ENCODE results near the gene ALDOA.
A peak's percentile ranks its signal among the peaks of the same experiment; 100 is the strongest.
"Not testable (repeated sequence)": the region's sequence is repeated elsewhere in the genome, so short reads cannot be mapped to it uniquely, and the experiment has no call there.

Gene ALDOA

DNA sequence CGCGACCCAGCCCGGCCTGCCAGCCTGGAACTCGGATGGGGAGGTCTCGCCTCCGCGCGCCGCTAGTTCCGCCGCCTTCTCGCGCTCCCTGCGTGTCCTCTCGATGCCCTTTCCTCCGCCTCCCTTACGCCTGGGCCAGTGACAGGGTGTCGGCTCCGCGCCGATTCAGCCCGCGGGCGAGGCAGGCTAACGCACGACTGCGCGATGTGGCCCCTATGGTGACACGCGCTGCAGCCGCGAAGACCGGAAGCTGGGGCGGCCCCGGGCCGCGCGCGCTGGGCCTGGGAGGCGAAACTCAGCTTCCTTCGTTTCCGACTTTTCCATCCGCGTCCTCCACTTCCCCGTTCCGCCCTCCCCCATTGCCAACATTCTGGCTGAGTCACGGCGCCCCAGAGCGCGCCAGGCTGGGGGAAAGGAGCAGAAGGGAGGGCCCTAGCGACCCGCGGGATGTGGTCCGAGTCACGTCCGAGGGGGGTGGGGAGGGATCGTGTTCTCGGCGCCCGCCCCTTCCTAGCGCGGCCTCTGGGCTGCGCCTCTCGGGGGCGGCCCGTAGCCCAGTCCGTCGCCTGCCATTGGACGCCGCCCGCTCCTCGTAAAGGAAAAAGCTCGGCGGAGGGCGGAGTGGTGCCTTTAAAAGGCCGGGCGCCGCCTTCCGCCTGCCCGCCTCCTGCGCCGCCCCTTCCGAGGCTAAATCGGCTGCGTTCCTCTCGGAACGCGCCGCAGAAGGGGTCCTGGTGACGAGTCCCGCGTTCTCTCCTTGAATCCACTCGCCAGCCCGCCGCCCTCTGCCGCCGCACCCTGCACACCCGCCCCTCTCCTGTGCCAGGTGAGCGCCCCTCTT is at the start of gene ALDOA:
TSS of gene ALDOA (plus strand) at position 659 of the 841 bp plus-strand sequence. CDS start 1,138 bp downstream, outside the sequence.
- DNase-seq: peak; percentile 95

DNA sequence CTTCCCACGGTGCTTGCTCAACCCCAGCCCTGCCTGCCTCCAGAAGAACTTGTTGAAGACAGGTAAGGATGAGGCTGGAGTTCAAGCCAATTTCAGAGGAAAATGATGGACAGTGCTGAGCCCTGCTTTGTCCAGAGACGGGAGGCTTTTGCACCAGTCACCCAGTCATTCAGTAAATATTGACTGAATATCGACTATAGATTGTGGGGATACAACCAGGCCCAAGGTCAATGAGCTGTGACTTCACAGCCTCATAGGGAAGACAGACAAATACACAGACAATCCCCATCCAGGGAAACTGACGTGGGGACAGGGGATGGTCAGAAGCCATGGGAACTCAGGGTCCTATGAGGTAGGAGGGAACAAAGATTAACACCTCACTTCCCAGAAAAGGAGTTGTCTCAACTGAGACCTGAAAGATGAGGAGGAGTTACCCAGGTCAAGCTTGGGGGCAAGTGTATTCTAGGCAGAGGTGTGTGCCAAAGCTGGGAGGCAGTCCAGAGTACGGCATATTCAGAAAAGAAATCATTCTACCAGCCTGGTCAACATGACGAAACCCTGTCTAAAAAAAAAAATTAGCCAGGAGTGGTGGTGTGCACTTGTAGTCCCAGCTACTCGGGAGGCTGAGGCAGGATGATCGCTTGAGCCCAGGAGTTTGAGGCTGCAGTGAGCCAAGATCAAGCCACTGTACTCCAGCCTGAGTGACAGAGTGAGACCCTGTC is 48.8 kb upstream of the ALDOA start:
- DNase-seq: no peak

DNA sequence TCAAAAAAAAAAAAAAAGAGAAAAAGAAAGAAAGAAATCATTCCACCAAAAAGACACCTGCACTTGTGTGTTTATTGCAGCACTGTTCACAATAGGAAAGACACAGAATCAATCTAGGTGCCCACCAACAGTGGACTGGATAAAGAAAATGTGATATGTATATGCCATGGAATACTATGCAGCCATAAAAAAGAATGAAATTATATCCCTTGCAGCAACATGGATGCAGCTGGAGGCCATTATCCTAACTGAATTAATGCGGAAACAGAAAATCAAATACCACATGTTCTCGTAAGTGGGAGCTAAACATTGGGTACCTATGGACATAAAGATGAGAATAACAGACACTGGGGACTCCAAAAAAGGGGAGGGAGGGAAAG is 48.3 kb upstream of the ALDOA start:
- DNase-seq: no peak

DNA sequence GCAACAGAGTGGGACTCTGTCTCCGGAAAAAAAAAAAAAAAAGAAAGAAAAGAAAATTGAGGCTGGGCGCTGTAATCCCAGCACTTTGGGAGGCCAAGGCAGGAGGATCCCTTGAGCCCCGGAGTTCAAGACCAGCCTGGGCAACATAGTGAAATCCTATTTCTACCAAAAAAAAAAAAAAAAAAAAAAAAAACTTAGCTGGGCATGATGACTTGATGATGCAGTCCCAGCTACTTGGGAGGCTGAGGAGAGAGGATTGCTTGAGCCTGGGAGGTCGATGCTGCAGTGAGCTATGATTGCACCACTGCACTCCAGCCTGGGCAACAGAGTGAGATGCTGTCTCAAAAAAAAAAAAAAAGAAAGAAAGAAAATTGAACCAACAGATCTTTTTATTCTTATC is 47.6 kb upstream of the ALDOA start:
- not testable (repeated sequence) for DNase-seq

DNA sequence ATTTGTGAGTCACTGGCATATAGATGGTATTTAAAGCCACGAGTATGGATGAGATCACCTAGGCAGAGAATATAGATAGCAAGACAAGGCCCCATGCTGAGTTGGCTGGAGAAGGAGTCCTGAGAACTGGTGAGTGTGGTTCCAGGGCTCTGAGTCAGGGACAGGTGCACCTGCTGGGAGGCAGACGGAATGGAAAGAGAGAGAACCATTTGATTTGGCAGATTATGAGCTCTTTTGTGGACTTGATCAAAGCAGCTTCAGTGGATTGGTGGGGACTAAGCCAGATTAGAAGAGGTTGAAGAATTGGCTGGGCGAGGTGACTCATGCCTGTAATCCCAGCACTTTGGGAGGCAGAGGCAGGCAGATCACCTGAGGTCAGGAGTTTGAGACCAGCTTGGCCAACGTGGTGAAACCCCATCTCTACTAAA is 46.8 kb upstream of the ALDOA start:
- no peak for DNase-seq

DNA sequence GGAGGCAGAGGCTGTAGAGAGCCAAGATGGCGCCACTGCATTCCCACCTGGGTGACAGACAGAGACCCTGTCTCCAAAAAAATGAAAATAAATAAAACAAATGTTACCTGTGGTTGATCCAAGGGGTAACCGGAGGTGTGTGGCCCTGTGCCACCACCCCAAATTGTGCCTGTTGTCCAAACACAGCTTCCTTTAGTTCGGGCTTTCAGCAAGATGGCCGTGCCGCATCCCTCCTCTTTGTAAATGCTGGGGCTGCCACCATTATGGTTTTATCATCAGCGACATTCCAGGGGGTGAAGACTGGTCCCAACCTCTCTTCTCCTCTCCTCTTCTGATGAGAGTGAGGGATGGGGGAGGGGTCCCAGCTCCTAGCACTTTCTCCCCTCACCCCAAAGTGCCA is 42.7 kb upstream of the ALDOA start, which contains the start of gene C16orf92:
TSS of gene C16orf92 (plus strand) at position 312 of the 400 bp plus-strand sequence. CDS start 143 bp downstream, outside the sequence.
- DNase-seq: no peak

DNA sequence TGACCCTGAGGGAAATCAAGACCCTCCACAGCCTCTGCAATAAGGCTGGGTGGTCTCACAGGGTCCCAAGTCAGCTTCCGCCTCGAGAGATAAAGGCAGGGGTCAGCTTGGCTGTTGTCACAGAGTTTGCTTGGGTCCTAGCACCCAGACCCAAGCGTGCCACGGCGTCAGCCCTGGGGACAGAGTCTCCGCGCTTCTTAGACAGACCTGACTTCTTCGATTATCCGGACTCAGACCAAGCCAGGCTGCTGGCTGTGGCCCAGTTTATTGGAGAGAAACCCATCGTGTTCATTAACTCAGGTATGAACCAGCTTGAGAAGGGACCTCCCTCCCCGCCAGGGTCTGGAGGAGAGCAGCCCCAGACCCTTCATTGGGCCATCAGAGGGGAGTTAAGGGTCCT is 42.0 kb upstream of the ALDOA start:
- DNase-seq: no peak

DNA sequence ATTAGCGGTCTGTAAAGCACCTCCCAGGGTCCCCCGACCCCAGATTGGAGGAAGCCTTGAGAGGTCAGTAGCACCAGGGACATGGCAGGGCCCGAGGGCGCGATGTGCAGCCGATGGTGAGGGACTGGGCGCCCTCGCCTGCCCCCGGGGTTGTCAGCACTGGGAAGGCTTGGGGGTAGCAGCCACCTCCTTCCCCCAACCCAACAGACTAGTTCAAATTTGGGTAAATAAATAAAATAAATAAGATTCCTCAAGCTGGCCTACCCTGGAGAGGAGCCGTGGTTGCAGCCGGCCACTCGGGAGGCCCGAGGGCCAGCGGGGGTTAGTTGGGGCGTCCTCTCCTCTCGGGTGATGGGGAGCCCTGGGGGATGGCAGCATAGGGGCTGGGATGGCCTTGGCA is 41.1 kb upstream of the ALDOA start:
- DNase-seq: no peak

DNA sequence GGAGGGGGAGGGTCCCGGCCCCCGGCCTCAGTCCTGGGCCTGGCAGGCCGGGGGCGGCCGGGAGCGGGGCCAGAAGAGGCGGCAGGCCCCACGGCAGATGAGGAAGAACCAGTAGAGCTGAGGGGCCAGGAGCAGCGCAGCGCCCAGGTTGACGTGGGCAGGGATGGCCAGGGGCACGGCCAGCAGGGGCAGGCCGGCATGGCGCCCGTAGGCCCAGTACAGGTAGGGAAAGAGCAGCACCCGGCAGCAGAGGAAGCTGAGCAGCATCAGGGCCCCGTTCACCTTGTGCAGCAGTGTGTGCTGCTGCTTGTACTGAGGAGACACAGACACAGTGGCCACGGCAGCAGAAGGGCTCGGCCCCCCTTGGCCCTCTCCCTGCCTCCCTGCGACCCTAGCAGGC is 40.4 kb upstream of the ALDOA start:
- DNase-seq: no peak

DNA sequence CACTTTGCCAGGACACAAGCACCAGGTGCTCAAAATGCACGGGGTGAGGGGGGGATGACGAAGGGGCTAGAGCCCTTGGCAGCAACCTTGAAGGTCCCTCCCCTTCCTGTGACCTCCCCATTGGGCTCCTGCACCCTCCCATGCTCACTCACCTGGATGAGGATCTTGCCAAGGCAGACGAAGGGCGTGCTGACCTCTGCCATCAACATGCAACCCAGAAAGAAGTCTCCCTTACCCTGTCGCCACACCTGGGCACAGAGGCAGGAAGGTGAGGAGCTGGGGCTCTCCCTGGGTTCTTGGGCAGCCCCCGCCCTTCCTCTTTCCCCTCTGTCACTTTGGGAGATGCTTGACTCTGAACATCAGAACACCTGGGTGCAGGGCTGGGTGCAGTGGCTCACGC is 40.0 kb upstream of the ALDOA start:
- DNase-seq: no peak

DNA sequence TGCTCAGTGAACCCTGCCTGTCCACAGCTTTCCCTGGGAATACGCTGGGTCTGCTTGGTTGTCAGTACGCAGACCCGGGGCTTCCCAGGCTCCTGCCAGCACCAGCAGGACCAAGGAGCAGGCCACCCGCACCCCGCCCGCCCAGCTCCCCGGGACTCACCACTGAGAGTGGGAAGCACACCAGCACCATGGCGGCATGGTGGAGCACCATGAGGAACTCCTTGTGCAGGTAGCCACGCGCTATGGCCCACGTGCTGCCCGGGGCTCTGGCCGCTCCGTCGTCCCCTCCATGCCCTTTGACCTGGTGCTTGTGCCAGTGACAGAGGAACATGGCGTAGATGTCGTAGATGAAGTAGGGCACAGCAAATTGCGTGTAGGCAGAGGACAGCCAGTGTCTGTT is 39.1 kb upstream of the ALDOA start:
- DNase-seq: no peak

DNA sequence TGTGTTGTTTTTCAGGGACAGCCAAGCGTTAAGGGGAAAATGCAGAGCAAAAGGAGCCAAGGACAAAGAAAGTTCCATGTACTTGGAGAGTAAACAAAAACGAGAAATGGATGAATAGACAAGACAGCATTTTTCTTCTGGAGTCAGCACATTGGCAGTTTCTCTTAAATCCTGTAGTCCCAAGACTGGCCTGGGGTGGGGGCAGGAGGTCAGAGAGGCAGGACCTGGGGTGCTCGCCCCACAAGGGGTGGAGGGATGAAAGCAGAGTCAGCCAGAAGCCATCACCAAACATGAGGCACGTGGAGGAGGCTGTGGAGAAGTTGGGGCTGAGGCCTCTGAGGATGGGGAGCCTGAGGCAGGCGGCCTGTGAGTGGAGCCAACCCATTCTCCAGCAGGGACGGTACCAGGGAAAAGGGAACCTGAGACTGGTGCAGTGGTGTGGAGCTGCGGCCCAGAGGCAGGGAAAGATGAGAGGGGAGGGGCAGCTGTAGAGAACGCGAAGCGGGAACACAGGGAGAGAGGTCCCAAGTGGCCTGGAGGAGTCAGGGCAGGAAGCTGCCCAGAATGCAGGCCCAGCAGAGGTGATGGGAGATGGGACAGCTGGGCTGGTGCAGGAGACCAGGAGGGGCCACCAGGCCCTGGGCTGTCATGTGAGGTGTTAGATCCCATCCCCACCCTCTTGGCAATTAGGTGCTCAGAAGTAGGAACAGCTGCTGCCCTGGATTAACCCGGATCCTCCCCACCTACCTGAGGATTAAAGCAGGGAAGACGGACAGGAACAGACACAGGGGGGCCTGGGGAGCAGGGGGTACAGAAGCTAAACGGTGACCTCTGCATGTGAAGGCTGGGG is 37.7 kb upstream of the ALDOA start:
- DNase-seq: no peak

DNA sequence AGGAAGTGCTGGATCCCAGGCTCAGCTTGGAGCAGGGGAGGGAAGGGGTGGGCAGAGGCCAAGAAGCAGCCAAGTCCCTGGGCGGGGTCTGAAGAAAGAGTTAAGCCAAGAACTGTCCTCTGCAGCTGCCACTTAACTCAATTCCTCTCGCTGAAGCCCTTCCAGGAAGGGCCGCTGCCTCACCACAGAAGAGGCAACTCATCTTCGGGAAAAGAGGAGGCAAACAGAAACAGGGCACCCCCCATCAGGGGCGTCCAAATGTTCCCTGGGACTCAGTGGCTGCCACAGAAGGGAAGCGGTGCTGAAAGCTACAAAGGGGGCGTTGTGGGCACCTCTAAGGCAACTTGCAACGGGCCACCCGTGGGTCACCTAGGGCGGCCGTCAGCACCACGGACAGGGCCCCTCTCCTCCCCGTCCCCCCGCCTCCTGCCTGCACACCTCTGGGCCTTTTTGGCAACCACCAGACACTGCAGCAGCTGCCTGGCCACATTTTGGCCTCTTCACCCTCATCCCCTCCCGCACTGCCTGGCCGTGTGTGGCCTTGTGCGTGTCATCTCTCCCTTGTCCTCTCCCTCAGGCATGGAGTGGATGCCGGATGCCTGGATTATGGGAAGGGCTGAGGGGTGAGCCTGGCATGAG is 37.0 kb upstream of the ALDOA start:
- DNase-seq: no peak

DNA sequence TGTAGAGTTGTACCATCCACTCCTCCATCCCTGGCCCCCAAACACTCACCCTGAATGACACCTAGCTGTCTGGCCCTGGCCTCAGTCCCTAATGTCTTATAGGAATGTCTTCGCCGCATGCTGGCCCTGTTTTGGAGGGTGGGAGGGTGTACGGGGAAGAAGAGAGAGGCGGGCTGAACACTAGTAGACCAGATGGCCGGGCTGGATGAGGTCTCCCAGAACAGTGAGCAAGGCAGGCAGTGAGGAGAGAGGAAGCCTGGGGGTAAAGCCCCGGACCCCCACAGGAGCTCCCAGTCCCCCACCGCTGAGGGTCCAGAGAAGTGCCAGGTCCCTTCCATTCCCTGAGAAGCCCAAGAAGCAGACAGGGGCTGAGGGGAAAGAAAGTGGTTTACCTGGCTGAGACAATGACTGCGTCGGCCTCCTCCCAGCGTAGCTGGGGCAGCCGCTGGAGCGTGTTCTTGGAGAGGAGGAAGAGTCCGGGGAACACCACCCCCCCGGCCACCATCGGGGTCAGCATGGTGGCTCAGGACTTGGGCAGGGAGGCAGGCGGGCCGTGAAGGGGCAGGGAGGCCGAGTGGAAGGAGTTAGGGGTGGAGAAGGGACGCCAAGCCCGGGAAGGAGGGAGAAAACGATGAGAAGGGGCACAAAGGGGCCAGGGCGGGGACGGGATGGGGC is 35.4 kb upstream of the ALDOA start:
- DNase-seq: no peak

DNA sequence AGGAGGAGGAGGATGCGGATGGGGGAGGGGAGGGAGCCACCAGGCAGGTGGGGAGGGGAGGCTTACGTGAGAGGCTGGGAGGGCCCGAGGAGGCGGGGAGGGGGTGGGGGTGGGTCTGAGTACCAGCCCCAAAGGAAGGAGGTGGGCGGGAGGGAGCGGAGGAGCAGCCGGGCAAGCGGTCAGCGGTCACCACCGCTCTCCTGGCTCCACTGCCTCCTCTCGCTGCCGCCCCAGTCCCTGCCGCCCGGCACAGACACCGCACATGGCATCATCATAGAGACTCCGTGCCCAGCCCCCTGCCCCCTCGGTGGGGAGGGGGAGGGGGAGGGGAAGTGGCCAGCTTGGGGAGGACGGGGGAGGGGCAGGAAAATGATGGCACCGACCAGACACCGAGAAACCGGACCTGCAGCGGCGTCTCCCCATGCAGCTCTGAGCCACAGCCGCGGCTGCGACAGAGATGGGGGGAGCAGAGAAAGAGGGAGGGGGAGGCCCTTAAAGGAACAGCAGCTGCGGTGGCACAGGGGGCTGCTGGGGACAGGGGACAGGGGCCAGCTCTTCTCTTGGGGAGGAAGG is 34.6 kb upstream of the ALDOA start, which contains the start of gene TLCD3B:
TSS of gene TLCD3B (minus strand) at position 431 of the 573 bp plus-strand sequence. CDS start 744 bp downstream, outside the sequence.
- DNase-seq: no peak

DNA sequence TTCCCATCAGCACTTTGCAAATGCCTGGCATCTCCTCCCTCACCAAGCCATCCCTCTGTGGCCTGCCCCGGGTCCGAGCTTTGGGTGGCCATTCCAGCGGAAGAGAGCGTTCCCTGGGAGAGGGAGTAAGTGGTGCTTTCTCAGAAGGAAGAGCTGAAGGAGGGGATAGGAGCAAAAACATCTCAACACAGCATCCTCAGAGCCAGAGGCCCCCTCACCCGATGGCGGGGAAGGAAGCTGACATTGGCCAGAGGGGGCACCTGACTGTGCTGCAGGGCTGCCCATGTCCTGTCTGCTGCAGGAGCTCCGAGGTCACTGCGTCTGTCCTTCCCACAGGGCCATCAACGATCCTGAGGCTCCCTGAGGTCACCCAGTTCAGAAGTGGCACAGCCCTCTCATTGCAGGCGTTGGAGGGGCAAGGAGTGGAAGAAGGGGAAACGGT is 34.1 kb upstream of the ALDOA start:
- no peak for DNase-seq

DNA sequence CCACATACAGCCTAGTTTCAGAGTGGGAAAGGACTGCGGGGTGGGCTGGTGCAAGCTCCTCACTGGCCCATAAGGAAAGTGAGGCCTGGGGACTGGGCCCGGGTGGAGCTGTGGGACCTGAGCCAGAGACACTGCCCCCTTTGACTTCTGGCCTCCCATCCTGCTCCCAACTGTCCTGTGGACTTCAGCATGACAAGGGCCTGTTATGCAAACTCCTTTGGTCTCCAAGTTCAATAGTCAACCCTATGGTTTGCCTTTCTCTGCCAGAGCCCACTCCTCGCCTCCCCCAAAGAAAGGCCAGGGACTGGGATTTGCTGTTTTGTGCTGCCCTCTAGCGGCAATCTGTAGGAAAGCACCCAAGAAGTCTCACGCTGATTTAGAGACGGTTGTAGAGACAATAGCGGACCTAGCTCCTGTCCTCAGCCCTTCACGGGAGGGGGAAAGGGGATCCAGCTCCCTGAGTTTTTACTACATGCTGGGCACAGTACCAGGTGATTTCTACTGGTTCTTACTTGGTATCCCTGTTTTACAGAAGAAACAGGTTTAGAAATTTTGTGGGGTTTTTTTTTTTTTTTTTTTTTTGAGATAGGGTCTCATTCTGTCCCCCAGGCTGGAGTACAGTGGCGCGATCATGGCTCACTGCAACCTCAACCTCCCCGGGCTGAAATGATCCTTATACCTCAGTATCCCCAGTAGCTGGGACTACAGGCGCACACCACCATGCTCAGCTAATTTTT is 33.3 kb upstream of the ALDOA start:
- DNase-seq: peak; percentile 51

DNA sequence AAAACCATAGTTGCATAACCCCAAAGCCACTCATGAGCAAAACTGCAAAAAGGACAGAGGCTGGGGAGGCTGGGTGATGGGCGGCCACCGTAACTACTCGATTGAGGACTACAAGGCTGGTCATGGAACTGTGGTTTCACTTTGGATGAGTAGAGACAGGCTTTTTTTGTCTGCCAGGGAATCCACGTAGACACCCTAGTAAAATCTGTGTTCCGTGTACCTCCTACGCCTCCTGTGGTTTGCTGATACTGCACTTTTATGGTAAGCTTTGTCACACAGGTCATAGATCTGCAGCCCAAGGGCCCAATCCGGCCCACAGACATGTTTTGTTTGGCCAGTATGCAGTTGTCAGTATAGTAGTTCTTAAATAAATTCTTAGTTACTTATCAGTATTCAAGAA is 32.3 kb upstream of the ALDOA start:
- DNase-seq: no peak

DNA sequence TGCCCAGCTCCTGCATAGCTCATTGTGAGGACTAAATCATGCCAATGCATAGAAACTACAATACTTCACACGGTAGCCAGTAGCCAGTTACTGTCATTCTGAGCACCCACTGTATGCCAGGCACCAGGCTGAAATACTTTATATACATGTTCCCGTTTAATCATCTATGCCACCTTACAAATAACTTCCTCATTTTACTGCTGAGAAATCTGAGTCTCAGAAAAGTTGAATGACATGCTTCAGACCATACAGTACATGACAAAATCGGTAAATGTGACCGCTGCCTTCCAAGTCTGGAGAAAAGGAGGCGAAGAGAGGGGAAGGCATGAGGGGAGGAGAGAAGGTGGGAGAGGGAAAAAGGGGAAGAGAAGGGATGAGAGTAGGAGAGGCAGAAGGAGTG is 25.3 kb upstream of the ALDOA start:
- no peak for DNase-seq

DNA sequence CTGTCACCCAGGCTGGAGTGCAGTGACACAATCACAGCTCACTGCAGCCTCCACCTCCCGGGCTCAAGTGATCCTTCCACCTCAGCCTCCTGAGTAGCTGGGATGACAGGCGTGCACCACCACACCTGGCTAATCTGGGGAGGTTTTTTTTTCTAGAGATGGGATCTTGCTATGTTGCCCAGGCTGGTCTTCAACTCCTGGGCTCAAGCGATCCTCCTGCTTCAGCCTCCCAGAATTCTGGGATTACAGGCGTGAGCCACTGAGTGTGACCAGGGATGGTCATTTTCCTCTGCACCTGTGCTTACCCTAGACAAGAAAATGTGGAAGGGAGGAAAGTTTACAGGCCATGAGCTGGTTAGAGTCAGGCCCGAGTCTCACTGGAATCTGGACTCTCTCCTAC is 24.9 kb upstream of the ALDOA start:
- DNase-seq: not testable (repeated sequence)

DNA sequence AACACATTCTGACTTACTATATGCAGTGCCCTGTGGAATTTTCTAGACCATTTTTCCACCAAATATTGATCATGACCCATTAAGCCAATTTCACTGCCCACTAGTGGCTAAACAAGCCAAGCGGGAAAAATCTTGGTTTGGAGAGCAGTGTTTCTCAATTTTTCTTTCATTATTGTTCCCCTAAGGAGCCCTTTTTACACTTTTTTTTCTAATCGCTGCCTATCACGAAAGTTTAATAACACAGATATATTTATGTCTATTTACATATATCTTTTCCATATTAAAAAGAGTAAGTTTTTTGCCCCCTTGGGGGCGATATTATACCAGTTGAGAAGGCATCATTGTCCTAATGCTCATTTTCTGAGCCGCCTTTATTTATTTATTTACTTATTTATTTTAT is 23.7 kb upstream of the ALDOA start:
- DNase-seq: no peak
